Lower leg skin (tissue), 3 donors: ENCODE measurements around the gene ZNF483.

Experiments used
- CTCF ChIP-seq, 3 donors: fragments of 450-650 bp; IDR thresholded peaks; one replicate each; pipeline ENCODE4 v1.5.1; 2016; ENCODE audit warnings: antibody characterized with exemption in 3 of 3, mild to moderate bottlenecking in 3 of 3, moderate library complexity in 2 of 3
- POLR2A ChIP-seq, 2 donors: fragments of 450-650 bp; IDR thresholded peaks; one replicate each; pipeline ENCODE4 v1.6.1; 2016 to 2017; ENCODE audit warnings: antibody characterized with exemption in 2 of 2, mild to moderate bottlenecking in 1 of 2, moderate library complexity in 1 of 2

DNA sequence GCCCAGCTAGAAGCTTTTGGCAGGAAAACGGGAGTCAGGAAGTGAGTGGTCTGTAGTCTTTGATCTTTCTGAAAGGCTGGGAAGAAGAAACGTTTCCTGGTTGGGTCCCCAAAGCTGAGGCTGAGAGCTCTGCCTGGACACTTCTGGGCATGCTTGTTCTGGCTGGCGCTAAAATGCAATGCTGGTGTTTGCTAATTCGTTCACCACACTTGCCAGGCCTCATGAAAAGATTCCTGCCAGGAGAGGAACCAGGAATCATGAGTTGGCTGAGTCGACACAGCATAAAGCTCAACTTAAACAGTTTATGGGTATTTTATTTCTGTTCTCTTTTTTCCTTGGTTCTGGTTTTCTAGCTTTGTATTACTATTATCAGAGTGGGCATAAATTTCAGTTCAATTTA, 85.2 kb downstream of the ZNF483 start:
- TF ChIP-seq POLR2A (IDR thresholded peaks at IDR 0.05) = no peak
- no peak for TF ChIP-seq CTCF (IDR thresholded peaks at IDR 0.05)
